ENCODE results near the gene TEC. TPM values are rescaled to one million over a fixed set of nuclear protein-coding genes. Genes with fewer than 3 reads are reported as not detected.
A peak's percentile ranks its signal among the peaks of the same experiment; 100 is the strongest.

TEC gene
- total and polyA plus RNA-seq, 9 of the 15 experiments (the other 6 are each of a cell fraction or from before 2014, with no cell fraction given) = 5.3 to 14.7 (median 8.8) TPM

DNA sequence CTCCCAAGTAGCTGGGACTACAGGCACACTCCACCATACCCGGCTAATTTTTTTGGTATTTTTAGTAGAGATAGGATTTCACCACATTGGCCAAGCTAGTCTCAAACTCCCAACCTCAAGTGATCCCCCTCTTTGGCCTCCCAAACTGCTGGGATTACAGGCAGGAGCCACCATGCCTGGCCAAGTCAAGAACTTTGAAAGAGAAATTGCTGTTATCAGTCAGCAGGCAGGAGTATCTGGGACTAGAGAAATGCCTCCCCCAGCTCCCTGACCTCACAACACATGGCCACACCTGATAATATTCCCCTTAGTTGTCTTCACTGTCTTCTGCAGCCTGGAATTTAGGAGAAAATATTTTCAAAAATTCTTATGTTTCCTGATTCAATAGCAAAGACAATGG is 143.0 kb downstream of the TEC start (continued):
- TF ChIP-seq, protein P1, sequence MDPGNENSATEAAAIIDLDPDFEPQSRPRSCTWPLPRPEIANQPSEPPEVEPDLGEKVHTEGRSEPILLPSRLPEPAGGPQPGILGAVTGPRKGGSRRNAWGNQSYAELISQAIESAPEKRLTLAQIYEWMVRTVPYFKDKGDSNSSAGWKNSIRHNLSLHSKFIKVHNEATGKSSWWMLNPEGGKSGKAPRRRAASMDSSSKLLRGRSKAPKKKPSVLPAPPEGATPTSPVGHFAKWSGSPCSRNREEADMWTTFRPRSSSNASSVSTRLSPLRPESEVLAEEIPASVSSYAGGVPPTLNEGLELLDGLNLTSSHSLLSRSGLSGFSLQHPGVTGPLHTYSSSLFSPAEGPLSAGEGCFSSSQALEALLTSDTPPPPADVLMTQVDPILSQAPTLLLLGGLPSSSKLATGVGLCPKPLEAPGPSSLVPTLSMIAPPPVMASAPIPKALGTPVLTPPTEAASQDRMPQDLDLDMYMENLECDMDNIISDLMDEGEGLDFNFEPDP (CRISPR knock-in tag; IDR thresholded peaks at IDR 0.05) = no peak
- TF ChIP-seq BRF1 (IDR thresholded peaks at IDR 0.05; ENCODE audit: borderline replicate concordance, extremely low read depth, insufficient read length) = no peak
- TF ChIP-seq CBFA2T3 (IDR thresholded peaks at IDR 0.05) = peak; percentile 96
- TF ChIP-seq MYNN (IDR thresholded peaks at IDR 0.05) = no peak
- TF ChIP-seq MYNN (CRISPR knock-in tag; IDR thresholded peaks at IDR 0.05) = no peak
- TF ChIP-seq HIVEP1 (CRISPR knock-in tag; IDR thresholded peaks at IDR 0.05) = no peak
- TF ChIP-seq, protein P2, sequence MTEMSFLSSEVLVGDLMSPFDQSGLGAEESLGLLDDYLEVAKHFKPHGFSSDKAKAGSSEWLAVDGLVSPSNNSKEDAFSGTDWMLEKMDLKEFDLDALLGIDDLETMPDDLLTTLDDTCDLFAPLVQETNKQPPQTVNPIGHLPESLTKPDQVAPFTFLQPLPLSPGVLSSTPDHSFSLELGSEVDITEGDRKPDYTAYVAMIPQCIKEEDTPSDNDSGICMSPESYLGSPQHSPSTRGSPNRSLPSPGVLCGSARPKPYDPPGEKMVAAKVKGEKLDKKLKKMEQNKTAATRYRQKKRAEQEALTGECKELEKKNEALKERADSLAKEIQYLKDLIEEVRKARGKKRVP (CRISPR knock-in tag; IDR thresholded peaks at IDR 0.05) = 0 out of 2 replicates have a peak, but pooled peaks have one; percentile 28
- TF ChIP-seq, protein P3, sequence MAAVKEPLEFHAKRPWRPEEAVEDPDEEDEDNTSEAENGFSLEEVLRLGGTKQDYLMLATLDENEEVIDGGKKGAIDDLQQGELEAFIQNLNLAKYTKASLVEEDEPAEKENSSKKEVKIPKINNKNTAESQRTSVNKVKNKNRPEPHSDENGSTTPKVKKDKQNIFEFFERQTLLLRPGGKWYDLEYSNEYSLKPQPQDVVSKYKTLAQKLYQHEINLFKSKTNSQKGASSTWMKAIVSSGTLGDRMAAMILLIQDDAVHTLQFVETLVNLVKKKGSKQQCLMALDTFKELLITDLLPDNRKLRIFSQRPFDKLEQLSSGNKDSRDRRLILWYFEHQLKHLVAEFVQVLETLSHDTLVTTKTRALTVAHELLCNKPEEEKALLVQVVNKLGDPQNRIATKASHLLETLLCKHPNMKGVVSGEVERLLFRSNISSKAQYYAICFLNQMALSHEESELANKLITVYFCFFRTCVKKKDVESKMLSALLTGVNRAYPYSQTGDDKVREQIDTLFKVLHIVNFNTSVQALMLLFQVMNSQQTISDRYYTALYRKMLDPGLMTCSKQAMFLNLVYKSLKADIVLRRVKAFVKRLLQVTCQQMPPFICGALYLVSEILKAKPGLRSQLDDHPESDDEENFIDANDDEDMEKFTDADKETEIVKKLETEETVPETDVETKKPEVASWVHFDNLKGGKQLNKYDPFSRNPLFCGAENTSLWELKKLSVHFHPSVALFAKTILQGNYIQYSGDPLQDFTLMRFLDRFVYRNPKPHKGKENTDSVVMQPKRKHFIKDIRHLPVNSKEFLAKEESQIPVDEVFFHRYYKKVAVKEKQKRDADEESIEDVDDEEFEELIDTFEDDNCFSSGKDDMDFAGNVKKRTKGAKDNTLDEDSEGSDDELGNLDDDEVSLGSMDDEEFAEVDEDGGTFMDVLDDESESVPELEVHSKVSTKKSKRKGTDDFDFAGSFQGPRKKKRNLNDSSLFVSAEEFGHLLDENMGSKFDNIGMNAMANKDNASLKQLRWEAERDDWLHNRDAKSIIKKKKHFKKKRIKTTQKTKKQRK (IDR thresholded peaks at IDR 0.05; ENCODE audit: borderline replicate concordance, low read depth, low read length) = no peak
- TF ChIP-seq, protein P4, sequence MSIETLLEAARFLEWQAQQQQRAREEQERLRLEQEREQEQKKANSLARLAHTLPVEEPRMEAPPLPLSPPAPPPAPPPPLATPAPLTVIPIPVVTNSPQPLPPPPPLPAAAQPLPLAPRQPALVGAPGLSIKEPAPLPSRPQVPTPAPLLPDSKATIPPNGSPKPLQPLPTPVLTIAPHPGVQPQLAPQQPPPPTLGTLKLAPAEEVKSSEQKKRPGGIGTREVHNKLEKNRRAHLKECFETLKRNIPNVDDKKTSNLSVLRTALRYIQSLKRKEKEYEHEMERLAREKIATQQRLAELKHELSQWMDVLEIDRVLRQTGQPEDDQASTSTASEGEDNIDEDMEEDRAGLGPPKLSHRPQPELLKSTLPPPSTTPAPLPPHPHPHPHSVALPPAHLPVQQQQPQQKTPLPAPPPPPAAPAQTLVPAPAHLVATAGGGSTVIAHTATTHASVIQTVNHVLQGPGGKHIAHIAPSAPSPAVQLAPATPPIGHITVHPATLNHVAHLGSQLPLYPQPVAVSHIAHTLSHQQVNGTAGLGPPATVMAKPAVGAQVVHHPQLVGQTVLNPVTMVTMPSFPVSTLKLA (conservative IDR thresholded peaks at IDR 0.05) = peak in 1 of 2 experiments; percentile 55; a peak in 3 of 4 replicates
- TF ChIP-seq, protein P5, sequence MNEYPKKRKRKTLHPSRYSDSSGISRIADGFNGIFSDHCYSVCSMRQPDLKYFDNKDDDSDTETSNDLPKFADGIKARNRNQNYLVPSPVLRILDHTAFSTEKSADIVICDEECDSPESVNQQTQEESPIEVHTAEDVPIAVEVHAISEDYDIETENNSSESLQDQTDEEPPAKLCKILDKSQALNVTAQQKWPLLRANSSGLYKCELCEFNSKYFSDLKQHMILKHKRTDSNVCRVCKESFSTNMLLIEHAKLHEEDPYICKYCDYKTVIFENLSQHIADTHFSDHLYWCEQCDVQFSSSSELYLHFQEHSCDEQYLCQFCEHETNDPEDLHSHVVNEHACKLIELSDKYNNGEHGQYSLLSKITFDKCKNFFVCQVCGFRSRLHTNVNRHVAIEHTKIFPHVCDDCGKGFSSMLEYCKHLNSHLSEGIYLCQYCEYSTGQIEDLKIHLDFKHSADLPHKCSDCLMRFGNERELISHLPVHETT (CRISPR knock-in tag; conservative IDR thresholded peaks at IDR 0.05 in 1 of 2, IDR thresholded peaks at IDR 0.05 in 1 of 2) = peak in 1 of 2 experiments; percentile 70; a peak in 2 of 4 replicates
- TF ChIP-seq NEUROD1 (IDR thresholded peaks at IDR 0.05; ENCODE audit: borderline replicate concordance, low read depth, low read length, partially characterized antibody) = peak; percentile 75
- TF ChIP-seq, protein P6, sequence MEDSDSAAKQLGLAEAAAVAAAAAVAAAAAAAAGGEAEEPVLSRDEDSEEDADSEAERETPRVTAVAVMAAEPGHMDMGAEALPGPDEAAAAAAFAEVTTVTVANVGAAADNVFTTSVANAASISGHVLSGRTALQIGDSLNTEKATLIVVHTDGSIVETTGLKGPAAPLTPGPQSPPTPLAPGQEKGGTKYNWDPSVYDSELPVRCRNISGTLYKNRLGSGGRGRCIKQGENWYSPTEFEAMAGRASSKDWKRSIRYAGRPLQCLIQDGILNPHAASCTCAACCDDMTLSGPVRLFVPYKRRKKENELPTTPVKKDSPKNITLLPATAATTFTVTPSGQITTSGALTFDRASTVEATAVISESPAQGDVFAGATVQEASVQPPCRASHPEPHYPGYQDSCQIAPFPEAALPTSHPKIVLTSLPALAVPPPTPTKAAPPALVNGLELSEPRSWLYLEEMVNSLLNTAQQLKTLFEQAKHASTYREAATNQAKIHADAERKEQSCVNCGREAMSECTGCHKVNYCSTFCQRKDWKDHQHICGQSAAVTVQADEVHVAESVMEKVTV (CRISPR knock-in tag; IDR thresholded peaks at IDR 0.05) = no peak
- no peak for TF ChIP-seq ZNF589 (CRISPR knock-in tag; IDR thresholded peaks at IDR 0.05; ENCODE audit: low read depth)

Measured in K562 (cell line).